Stomach (tissue), 9 donors: Measurements from ENCODE around the gene SMR3B. TPM values are rescaled to one million over a fixed set of nuclear protein-coding genes. Genes with fewer than 3 reads are reported as not detected.

ENCODE experiments used
- DNase-seq, 2 donors: peaks; one replicate each; pipeline versions ENCODE4 v3.0.0 to v3.0.0-alpha.2; 2013 to 2019
- H3K27ac ChIP-seq, 5 donors: fragments of 200-600 bp in 4 of 5; sonication (generic) in 4 of 5; one replicate each; pipeline ENCODE4 v1.5.1; 2013 to 2019; ENCODE audit warnings: mild to moderate bottlenecking in 1 of 5, moderate library complexity in 1 of 5
- H3K27me3 ChIP-seq, 3 donors: fragments of 200-600 bp; sonication (generic); one replicate each; pipeline ENCODE4 v1.5.1; 2017 to 2019; ENCODE audit warnings: mixed run types in 1 of 3
- H3K36me3 ChIP-seq, 4 donors: fragments of 200-600 bp; sonication (generic); 1 replicate in 3 of 4; 2 replicates in 1 of 4; pipeline ENCODE4 v1.5.1; 2016 to 2019
- H3K4me1 ChIP-seq, 4 donors: fragments of 200-600 bp; sonication (generic); one replicate each; pipeline ENCODE4 v1.5.1; 2016 to 2019
- H3K4me3 ChIP-seq, 4 donors: fragments of 200-600 bp; sonication (generic) in 3 of 4; one replicate each; pipeline ENCODE4 v1.5.1; 2016 to 2019; ENCODE audit warnings: mild to moderate bottlenecking in 1 of 4
- H3K9me3 ChIP-seq, 4 donors: fragments of 200-600 bp; sonication (generic); one replicate each; pipeline ENCODE4 v1.5.1; 2016 to 2019
- EP300 ChIP-seq: sonication (generic); formaldehyde crosslinking; IDR thresholded peaks from one replicate; pipeline ENCODE4 v1.6.1; 2017; ENCODE audit warnings: antibody characterized with exemption
- POLR2A ChIP-seq, 4 donors: fragments of 450-650 bp; IDR thresholded peaks; one replicate each; pipeline ENCODE4 v1.6.1; 2016; ENCODE audit warnings: antibody characterized with exemption in 4 of 4, control low read depth in 2 of 4, mild to moderate bottlenecking in 1 of 4, moderate library complexity in 1 of 4
- POLR2AphosphoS5 ChIP-seq, 3 donors: sonication (generic); formaldehyde crosslinking; IDR thresholded peaks; one replicate each; pipeline ENCODE4 v1.6.1; 2016; ENCODE audit warnings: antibody characterized with exemption in 3 of 3
- WGBS, 5 donors: extraction: QIAGEN DNeasy Blood & Tissue Kit in 3 of 5; methylation state at CpG; one replicate each; pipeline versions ENCODE4 v1.1.5 to v1.1.7; 2013 to 2018; 5-methylcytosine and 5-hydroxymethylcytosine counted together
- intact Hi-C: fragments of 100-400 bp; cut with DNase I; formaldehyde crosslinking; loops from one replicate; pipeline ENCODE4 v1.15.1; 2023; ENCODE audit warnings: low total_unique reads
- polyA plus RNA-seq, 3 donors: library from polyadenylated mRNA; stranded (reverse); fragments of 200-250 nt; gene quantifications; one replicate each; pipeline ENCODE4 v1.2.3, GENCODE V29; 2013
- total RNA-seq, 5 donors: library from RNA; depleted of rRNA; stranded (reverse); fragments of >200 nt; gene quantifications; one replicate each; pipeline versions ENCODE4 v1.1.0 to v1.2.3, GENCODE V29; 2014 to 2016
- TF ChIP-seq, protein P1 (sequence below), 7 experiments: fragments of 450-650 bp in 4 of 7; fragments of 200-600 bp in 3 of 7; sonication (generic) in 3 of 7; IDR thresholded peaks; one replicate each; pipeline ENCODE4 v1.5.1; 2016 to 2019; ENCODE audit warnings: antibody characterized with exemption in 7 of 7, control low read depth in 2 of 7, mild to moderate bottlenecking in 1 of 7
- donor health status: healthy with polysubstance abuse.
- donor health status: Bipolar disorder and iron deficiency.
- donor health status: healthy.

Gene SMR3B
- total and polyA plus RNA-seq, 8 donors = not detected

DNA sequence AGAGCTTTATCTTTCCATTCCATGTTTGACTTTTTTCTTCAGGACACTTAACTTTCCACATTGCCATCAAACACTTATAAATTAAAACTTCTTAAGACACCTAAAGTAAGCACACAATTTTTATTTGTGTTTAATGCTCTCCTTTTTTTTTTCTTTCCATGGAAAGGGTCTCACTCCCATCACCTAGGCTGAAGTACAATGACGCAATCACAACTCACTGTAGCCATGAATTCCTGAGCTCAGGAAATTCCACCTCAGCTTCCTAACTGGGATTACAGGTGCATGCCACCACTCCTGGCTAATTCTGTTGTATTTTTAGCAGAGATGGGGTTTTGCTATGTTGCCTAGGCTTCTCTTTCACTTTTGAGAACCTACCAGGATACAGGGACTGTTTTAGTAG, 15.1 kb upstream of the SMR3B start:
- H3K36me3 ChIP-seq = no peaks in the 10 kb centered on the region
- DNase-seq = no peak
- H3K4me1 ChIP-seq = peaks cover 0 to 3% (median 0%) of the 10 kb centered on the region in 4 donors
- TF ChIP-seq EP300 (no peak), POLR2A (IDR thresholded peaks at IDR 0.05) (no peak), POLR2AphosphoS5 (IDR thresholded peaks at IDR 0.05) (no peak)
- TF ChIP-seq, protein P1, sequence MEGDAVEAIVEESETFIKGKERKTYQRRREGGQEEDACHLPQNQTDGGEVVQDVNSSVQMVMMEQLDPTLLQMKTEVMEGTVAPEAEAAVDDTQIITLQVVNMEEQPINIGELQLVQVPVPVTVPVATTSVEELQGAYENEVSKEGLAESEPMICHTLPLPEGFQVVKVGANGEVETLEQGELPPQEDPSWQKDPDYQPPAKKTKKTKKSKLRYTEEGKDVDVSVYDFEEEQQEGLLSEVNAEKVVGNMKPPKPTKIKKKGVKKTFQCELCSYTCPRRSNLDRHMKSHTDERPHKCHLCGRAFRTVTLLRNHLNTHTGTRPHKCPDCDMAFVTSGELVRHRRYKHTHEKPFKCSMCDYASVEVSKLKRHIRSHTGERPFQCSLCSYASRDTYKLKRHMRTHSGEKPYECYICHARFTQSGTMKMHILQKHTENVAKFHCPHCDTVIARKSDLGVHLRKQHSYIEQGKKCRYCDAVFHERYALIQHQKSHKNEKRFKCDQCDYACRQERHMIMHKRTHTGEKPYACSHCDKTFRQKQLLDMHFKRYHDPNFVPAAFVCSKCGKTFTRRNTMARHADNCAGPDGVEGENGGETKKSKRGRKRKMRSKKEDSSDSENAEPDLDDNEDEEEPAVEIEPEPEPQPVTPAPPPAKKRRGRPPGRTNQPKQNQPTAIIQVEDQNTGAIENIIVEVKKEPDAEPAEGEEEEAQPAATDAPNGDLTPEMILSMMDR (IDR thresholded peaks at IDR 0.05) = no peak
- H3K27ac ChIP-seq = no peak overlapping the region
- H3K9me3 ChIP-seq = no peaks in the 10 kb centered on the region
- intact Hi-C loops = no loop called here
- H3K4me3 ChIP-seq = no peak overlapping the region
- 88 to 100% (median 97%) methylated on average over 1 of the region's 1 CpG for WGBS, 5 donors
- H3K27me3 ChIP-seq = no peaks in the 10 kb centered on the region

DNA sequence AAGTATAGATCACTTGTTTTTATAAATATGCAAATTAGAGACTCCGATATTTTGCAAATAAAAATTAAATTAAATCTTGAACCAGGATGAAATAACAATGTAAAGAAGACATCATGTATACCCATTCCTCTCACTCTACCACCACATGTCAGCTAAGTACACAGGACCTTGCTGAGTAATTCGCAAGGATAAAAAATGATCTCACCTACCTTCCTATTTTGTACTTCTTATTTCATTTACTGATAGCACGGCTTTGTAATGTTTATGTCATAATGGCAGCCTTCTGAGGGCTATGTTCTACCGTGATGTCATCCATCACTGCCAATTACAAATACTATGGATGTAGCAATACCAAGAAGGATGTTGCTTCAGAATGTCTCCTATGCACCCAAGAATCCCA, 10.9 kb upstream of the SMR3B start:
- no peak overlapping the region for H3K27ac ChIP-seq
- WGBS, 5 donors = 79 to 89% (median 86%) methylated on average over 4 of the region's 4 CpGs
- TF ChIP-seq, protein P1 (IDR thresholded peaks at IDR 0.05) = no peak
- TF ChIP-seq POLR2A (IDR thresholded peaks at IDR 0.05) (no peak), POLR2AphosphoS5 (IDR thresholded peaks at IDR 0.05) (no peak), EP300 (no peak)
- no peaks in the 10 kb centered on the region for H3K36me3 ChIP-seq
- H3K4me3 ChIP-seq = no peak overlapping the region
- no peaks in the 10 kb centered on the region for H3K27me3 ChIP-seq
- intact Hi-C loops = no loop called here
- no peaks in the 10 kb centered on the region for H3K9me3 ChIP-seq
- no peak for DNase-seq
- no peaks in the 10 kb centered on the region for H3K4me1 ChIP-seq

DNA sequence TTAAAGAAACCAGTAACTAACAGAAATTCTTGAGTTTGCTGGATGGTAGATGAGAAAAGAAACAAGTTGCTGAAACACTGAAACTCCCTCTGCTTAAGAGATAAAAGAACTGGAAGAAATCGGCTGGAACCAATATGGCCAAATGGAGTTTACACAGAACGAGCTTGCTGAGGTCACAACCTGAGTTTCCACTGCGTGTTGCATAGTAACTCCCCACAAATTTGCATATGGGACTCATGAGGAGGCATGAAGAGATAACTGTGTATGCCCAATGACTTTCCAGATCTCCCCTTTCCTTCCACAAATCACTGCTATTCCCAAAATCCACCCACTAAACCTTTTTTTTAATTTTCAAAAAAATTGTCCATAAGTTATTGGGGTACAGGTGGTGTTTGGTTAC, 10.2 kb upstream of the SMR3B start:
- intact Hi-C loops = no loop called here
- no peak overlapping the region for H3K27ac ChIP-seq
- H3K4me3 ChIP-seq = no peak overlapping the region

DNA sequence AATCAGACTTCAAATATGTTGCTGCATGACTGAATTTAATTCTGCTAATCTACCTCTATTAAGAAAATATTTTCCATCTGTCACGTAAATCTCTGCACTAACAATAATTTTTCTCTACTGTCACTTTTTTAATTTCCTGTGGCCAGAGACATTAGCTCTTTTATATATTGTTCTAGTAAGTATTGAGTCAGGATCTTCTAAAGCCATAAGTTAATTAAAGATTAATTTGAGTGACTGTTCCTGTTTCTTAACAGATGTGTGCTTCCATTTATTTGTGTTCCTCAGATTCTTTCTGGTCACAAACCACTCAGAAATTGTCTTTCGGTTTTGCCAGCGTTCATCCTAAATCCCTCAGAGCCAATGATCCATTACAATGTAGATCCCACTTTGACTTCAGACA, 2.4 kb upstream of the SMR3B start:
- Histone ChIP-seq H3K4me1 (no peaks in the 10 kb centered on the region), H3K4me3 (no peak overlapping the region), H3K9me3 (no peaks in the 10 kb centered on the region), H3K27me3 (no peaks in the 10 kb centered on the region), H3K27ac (no peak overlapping the region), H3K36me3 (no peaks in the 10 kb centered on the region)
- TF ChIP-seq EP300 = no peak
- TF ChIP-seq, protein P1 (IDR thresholded peaks at IDR 0.05) = no peak
- TF ChIP-seq POLR2A (IDR thresholded peaks at IDR 0.05) = no peak
- TF ChIP-seq POLR2AphosphoS5 (IDR thresholded peaks at IDR 0.05) = no peak
- DNase-seq = no peak
- intact Hi-C loops = no loop called here
- 69 to 87% (median 86%) methylated on average over 3 of the region's 3 CpGs for WGBS, 5 donors

More for the DNA sequence above, 10.2 kb upstream of the SMR3B start:
- H3K9me3 ChIP-seq = no peaks in the 10 kb centered on the region
- no peaks in the 10 kb centered on the region for H3K27me3 ChIP-seq
- H3K4me1 ChIP-seq = no peaks in the 10 kb centered on the region
- 75 to 87% (median 81%) methylated on average over 3 of the region's 3 CpGs for WGBS, 5 donors
- H3K36me3 ChIP-seq = no peaks in the 10 kb centered on the region
- no peak for DNase-seq
- TF ChIP-seq, protein P1 (IDR thresholded peaks at IDR 0.05) = no peak
- TF ChIP-seq POLR2A (IDR thresholded peaks at IDR 0.05) (no peak), EP300 (no peak), POLR2AphosphoS5 (IDR thresholded peaks at IDR 0.05) (no peak)
